Astrocyte (in vitro differentiated cells and primary cell): ENCODE measurements around the gene OR8B12. TPM values are rescaled to one million over a fixed set of nuclear protein-coding genes. Genes with fewer than 3 reads are reported as not detected.
"Not testable (repeated sequence)": the region's sequence is repeated elsewhere in the genome, so short reads cannot be mapped to it uniquely, and the experiment has no call there.

Experiments used
- DNase-seq: peaks from one replicate; pipeline ENCODE4 v3.0.0-alpha.2; 2010; ENCODE audit warnings: low read depth
- FAIRE-seq: peaks from 2 replicates; lab custom pipeline; 2011; peaks lifted over from hg19 to GRCh38; lab: Jason Lieb, UNC
- H2AFZ ChIP-seq: 2 replicates; pipeline ENCODE4 v1.6.0; 2012; ENCODE audit warnings: low read depth, low read length, inconsistent platforms
- H3K27ac ChIP-seq: 2 replicates; pipeline ENCODE4 v1.5.1; 2011; ENCODE audit warnings: low read depth, low read length, inconsistent platforms
- H3K27me3 ChIP-seq: 2 replicates; pipeline ENCODE4 v1.6.0; 2011; ENCODE audit warnings: low read length, inconsistent platforms; ENCODE audit not compliant: insufficient read depth
- H3K36me3 ChIP-seq: 2 replicates; pipeline ENCODE4 v1.5.1; 2011; ENCODE audit warnings: low read length, inconsistent platforms; ENCODE audit not compliant: insufficient read depth
- H3K4me1 ChIP-seq: 2 replicates; pipeline ENCODE4 v1.5.1; 2011; ENCODE audit warnings: low read length, inconsistent platforms; ENCODE audit not compliant: insufficient read depth
- H3K4me2 ChIP-seq: 2 replicates; pipeline ENCODE4 v1.6.0; 2012; ENCODE audit warnings: low read length, inconsistent platforms
- H3K4me3 ChIP-seq: 2 replicates; pipeline ENCODE4 v1.5.1; 2011; ENCODE audit warnings: low read depth, mild to moderate bottlenecking, low read length, inconsistent platforms; ENCODE audit not compliant: insufficient read depth
- H3K79me2 ChIP-seq: 2 replicates; pipeline ENCODE4 v1.6.0; 2012; ENCODE audit warnings: mild to moderate bottlenecking, low read length, inconsistent platforms; ENCODE audit not compliant: insufficient read depth
- H3K9ac ChIP-seq: 2 replicates; pipeline ENCODE4 v1.6.0; 2012; ENCODE audit warnings: mild to moderate bottlenecking, low read length, inconsistent platforms
- H3K9me3 ChIP-seq: 2 replicates; pipeline ENCODE4 v1.5.1; 2012; ENCODE audit warnings: low read depth, mild to moderate bottlenecking, low read length, inconsistent platforms; ENCODE audit not compliant: insufficient read depth
- H4K20me1 ChIP-seq: 2 replicates; pipeline ENCODE4 v1.6.0; 2012; ENCODE audit warnings: low read length, inconsistent platforms; ENCODE audit not compliant: insufficient read depth
- H3K27ac Mint-ChIP-seq: one replicate; pipeline ENCODE4 v1.8.0; 2021; ENCODE audit warnings: mild to moderate bottlenecking, mixed read lengths; ENCODE audit not compliant: unreplicated experiment
- H3K27me3 Mint-ChIP-seq: one replicate; pipeline ENCODE4 v1.8.0; 2021; ENCODE audit warnings: low read depth, mixed read lengths; ENCODE audit not compliant: unreplicated experiment
- H3K36me3 Mint-ChIP-seq: one replicate; pipeline ENCODE4 v1.8.0; 2021; ENCODE audit warnings: low read depth, mixed read lengths; ENCODE audit not compliant: unreplicated experiment
- H3K4me1 Mint-ChIP-seq: one replicate; pipeline ENCODE4 v1.8.0; 2021; ENCODE audit warnings: low read depth, mixed read lengths; ENCODE audit not compliant: unreplicated experiment
- H3K4me3 Mint-ChIP-seq: one replicate; pipeline ENCODE4 v1.8.0; 2021; ENCODE audit warnings: mild to moderate bottlenecking, moderate library complexity, mixed read lengths; ENCODE audit not compliant: unreplicated experiment
- H3K9me3 Mint-ChIP-seq: one replicate; pipeline ENCODE4 v1.8.0; 2021; ENCODE audit warnings: mild to moderate bottlenecking, mixed read lengths; ENCODE audit not compliant: unreplicated experiment
- EZH2 ChIP-seq: IDR thresholded peaks from 2 replicates; pipeline ENCODE4 v1.6.1; 2012; ENCODE audit warnings: mild to moderate bottlenecking, low read length, inconsistent platforms; ENCODE audit not compliant: insufficient read depth
- total RNA-seq: library from RNA; stranded (reverse); gene quantifications from 2 replicates; pipeline ENCODE4 v1.2.1, GENCODE V29; 2021
- TF ChIP-seq, protein P1 (sequence below): IDR thresholded peaks from 2 replicates; pipeline ENCODE4 v1.5.1; 2011; ENCODE audit warnings: low read depth, mild to moderate bottlenecking, inconsistent platforms, low read length, moderate library complexity; ENCODE audit not compliant: insufficient read depth

OR8B12 gene
- total RNA-seq, 1 donor from 2014 or later: not detected

DNA sequence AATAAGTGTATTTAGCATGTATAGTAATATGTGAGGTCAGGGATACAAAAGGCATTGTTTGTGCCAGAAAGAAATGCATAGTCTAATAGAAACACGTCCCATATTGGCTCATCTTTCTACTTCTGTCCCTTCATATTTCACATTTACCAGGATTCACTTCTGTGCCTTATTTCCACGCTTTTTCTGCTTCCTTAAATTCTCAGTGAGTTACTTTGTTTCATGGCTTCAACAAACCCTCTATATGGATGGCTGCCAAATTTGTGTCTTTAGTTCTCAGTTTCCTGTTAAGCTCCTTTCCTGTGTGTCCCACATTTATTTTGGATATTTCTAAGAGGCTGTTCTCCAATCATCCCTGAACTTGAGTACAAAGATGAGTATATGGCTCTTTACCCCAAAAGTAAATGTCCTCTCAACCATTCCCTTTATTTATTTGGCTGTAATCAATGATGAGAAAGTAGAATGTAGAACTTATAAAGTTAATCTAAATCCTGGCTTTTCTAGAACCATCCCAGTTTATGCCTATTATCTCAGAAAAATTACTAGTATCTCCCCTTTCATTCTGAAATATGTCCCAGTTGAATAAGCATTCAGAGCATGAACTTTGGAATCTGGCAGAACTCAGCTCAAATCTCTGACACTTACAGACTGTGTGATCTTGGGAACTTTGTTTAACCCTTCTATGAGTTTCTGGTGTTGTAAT, 23.5 kb downstream of the OR8B12 start:
- FAIRE-seq (no peak), DNase-seq (no peak)

DNA sequence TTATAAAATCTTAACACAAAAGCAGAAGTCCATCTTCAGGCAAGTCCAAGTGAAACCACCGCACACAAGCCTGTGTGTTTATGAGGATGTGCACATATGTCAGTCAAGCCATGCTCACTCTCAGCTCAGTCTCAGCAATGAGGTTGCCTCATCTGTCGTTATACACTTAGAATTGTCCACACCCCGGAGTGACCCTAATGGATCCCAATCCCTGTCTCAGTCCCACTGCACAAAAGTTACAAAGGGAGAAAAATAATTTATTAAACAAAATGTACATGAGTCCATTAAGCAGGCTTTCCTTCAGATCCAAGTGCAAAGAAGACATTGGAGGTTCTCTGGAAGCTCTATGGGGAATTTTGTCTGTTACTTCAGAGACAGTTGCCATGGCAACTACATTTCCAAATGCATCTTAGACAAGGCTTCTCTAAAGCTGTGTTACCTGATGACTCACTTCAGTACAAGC, 24.4 kb downstream of the OR8B12 start:
- Mint-ChIP-seq H3K4me1 (no peaks in the 10 kb centered on the region), H3K4me3 (no peak overlapping the region), H3K27me3 (peaks cover 8% of the 10 kb centered on the region), H3K27ac (no peak overlapping the region), H3K36me3 (no peaks in the 10 kb centered on the region), H3K9me3 (no peaks in the 10 kb centered on the region)
- FAIRE-seq (no peak), DNase-seq (no peak)
- Histone ChIP-seq H3K79me2 (no peaks in the 10 kb centered on the region), H3K4me2 (no peak overlapping the region), H3K4me1 (no peaks in the 10 kb centered on the region), H3K27me3 (no peaks in the 10 kb centered on the region), H3K4me3 (no peak overlapping the region), H2AFZ (no peak overlapping the region), H3K9me3 (no peaks in the 10 kb centered on the region), H3K9ac (no peak overlapping the region), H4K20me1 (no peaks in the 10 kb centered on the region), H3K27ac (no peak overlapping the region), H3K36me3 (no peaks in the 10 kb centered on the region)
- TF ChIP-seq, protein P1, sequence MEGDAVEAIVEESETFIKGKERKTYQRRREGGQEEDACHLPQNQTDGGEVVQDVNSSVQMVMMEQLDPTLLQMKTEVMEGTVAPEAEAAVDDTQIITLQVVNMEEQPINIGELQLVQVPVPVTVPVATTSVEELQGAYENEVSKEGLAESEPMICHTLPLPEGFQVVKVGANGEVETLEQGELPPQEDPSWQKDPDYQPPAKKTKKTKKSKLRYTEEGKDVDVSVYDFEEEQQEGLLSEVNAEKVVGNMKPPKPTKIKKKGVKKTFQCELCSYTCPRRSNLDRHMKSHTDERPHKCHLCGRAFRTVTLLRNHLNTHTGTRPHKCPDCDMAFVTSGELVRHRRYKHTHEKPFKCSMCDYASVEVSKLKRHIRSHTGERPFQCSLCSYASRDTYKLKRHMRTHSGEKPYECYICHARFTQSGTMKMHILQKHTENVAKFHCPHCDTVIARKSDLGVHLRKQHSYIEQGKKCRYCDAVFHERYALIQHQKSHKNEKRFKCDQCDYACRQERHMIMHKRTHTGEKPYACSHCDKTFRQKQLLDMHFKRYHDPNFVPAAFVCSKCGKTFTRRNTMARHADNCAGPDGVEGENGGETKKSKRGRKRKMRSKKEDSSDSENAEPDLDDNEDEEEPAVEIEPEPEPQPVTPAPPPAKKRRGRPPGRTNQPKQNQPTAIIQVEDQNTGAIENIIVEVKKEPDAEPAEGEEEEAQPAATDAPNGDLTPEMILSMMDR: no peak
- TF ChIP-seq EZH2: no peak

More for the DNA sequence above, 23.5 kb downstream of the OR8B12 start:
- Histone ChIP-seq H3K9ac (no peak overlapping the region), H3K36me3 (no peaks in the 10 kb centered on the region), H3K4me2 (no peak overlapping the region), H3K79me2 (no peaks in the 10 kb centered on the region), H3K9me3 (no peaks in the 10 kb centered on the region), H3K4me3 (no peak overlapping the region), H3K27ac (no peak overlapping the region), H4K20me1 (no peaks in the 10 kb centered on the region), H2AFZ (no peak overlapping the region), H3K4me1 (no peaks in the 10 kb centered on the region), H3K27me3 (no peaks in the 10 kb centered on the region)
- Mint-ChIP-seq H3K27ac (no peak overlapping the region), H3K36me3 (no peaks in the 10 kb centered on the region), H3K4me3 (no peak overlapping the region), H3K4me1 (no peaks in the 10 kb centered on the region), H3K9me3 (no peaks in the 10 kb centered on the region), H3K27me3 (peaks cover 8% of the 10 kb centered on the region)
- TF ChIP-seq EZH2: no peak
- TF ChIP-seq, protein P1: no peak

DNA sequence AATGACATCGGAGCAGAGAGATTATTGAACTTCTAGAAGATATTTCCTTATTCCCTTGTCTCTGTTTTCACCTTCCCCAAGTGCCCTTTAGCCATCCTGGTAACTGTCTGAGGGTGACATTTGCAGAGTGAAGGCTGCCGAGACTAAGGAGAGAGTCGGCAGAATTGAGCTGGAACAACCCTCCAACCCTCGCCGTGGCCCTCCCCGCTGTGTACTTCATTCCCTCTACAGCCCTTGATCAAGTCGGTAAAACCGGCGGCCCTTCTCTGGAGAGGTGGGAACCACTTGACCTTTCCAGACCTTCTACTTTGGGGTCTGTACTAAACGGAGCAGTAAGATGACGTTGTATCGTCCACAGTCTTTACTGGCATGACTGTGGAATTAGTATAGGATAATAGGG, 26.1 kb downstream of the OR8B12 start:
- H2AFZ ChIP-seq: no peak overlapping the region
- TF ChIP-seq EZH2: no peak
- TF ChIP-seq, protein P1: no peak
- H3K9me3 ChIP-seq: no peaks in the 10 kb centered on the region
- H3K27ac ChIP-seq: no peak overlapping the region
- FAIRE-seq (no peak), DNase-seq (no peak)
- no peak overlapping the region for H3K27ac Mint-ChIP-seq
- H4K20me1 ChIP-seq: no peaks in the 10 kb centered on the region
- no peak overlapping the region for H3K9ac ChIP-seq
- no peaks in the 10 kb centered on the region for H3K36me3 Mint-ChIP-seq
- no peaks in the 10 kb centered on the region for H3K9me3 Mint-ChIP-seq
- peaks cover 8% of the 10 kb centered on the region for H3K27me3 Mint-ChIP-seq
- no peak overlapping the region for H3K4me3 ChIP-seq
- H3K4me2 ChIP-seq: no peak overlapping the region
- no peaks in the 10 kb centered on the region for H3K36me3 ChIP-seq
- H3K79me2 ChIP-seq: no peaks in the 10 kb centered on the region
- H3K4me3 Mint-ChIP-seq: no peak overlapping the region
- H3K4me1 Mint-ChIP-seq: no peaks in the 10 kb centered on the region
- no peaks in the 10 kb centered on the region for H3K4me1 ChIP-seq
- no peaks in the 10 kb centered on the region for H3K27me3 ChIP-seq

DNA sequence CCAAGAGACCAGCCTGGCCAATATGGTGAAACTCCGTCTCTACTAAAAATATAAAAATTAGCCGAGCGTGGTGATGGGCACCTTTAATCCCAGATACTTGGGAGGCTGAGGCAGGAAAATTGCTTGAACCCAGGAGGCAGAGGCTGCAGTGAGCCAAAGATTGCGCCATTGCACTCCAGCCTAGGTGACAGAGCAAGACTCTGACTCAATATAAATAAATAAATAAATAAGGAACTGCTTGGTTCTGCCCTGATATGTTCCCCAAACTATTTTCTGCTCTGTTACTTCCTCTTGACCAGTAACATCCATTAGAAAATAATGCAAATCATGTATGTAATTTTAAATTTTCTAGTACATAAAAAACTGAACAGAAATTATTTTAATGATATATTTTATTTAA, 28.8 kb downstream of the OR8B12 start:
- not testable (repeated sequence) for H3K27ac Mint-ChIP-seq, H3K4me2 ChIP-seq, H3K4me1 Mint-ChIP-seq, H3K9ac ChIP-seq, H3K79me2 ChIP-seq, H3K27me3 ChIP-seq, FAIRE-seq, H3K36me3 Mint-ChIP-seq, H3K27ac ChIP-seq, H3K9me3 Mint-ChIP-seq, DNase-seq, H4K20me1 ChIP-seq, H3K4me1 ChIP-seq, H2AFZ ChIP-seq, H3K36me3 ChIP-seq, H3K4me3 ChIP-seq, H3K4me3 Mint-ChIP-seq, H3K9me3 ChIP-seq
- H3K27me3 Mint-ChIP-seq: peaks cover 10% of the 10 kb centered on the region
